Muscle layer of colon (tissue), 2 donors: ENCODE data around the gene CLEC4G.

ENCODE experiments used
- H3K27ac ChIP-seq: one replicate; pipeline ENCODE4 v1.7.0; 2013; ENCODE audit warnings: low read depth, mild to moderate bottlenecking, low read length, moderate library complexity
- H3K27me3 ChIP-seq, 2 donors: one replicate each; pipeline ENCODE4 v1.7.0; 2013; ENCODE audit warnings: low read length in 2 of 2, mild to moderate bottlenecking in 2 of 2; ENCODE audit not compliant: insufficient read depth in 2 of 2, control insufficient read depth in 1 of 2
- H3K36me3 ChIP-seq: one replicate; pipeline ENCODE4 v1.7.0; 2013; ENCODE audit warnings: mild to moderate bottlenecking, low read length; ENCODE audit not compliant: insufficient read depth
- H3K4me1 ChIP-seq: one replicate; pipeline ENCODE4 v1.7.0; 2013; ENCODE audit warnings: mild to moderate bottlenecking, low read length; ENCODE audit not compliant: insufficient read depth
- H3K4me3 ChIP-seq, 2 donors: one replicate each; pipeline ENCODE4 v1.7.0; 2013; ENCODE audit warnings: low read length in 2 of 2, low read depth in 1 of 2, mild to moderate bottlenecking in 1 of 2, moderate library complexity in 1 of 2
- H3K9ac ChIP-seq: one replicate; pipeline ENCODE4 v1.7.0; 2013; ENCODE audit warnings: low read length
- H3K9me3 ChIP-seq: one replicate; pipeline ENCODE4 v1.7.0; 2013; ENCODE audit warnings: mild to moderate bottlenecking, low read length
- donor health status: abdominal sarcoma.
- donor health status: Adenocarcinoma of cecum.

CLEC4G gene

GRCh38 chr19:7734220-7735203 is 2.6 kb upstream of the CLEC4G start:
- Histone ChIP-seq H3K4me3 (no peak overlapping the region), H3K4me1 (no peaks in the 10 kb centered on the region), H3K27me3 (peaks cover 0 to 30% of the 10 kb centered on the region in 2 donors), H3K9ac (no peak overlapping the region), H3K36me3 (no peaks in the 10 kb centered on the region), H3K9me3 (no peaks in the 10 kb centered on the region), H3K27ac (no peak overlapping the region)

- Histone ChIP-seq H3K4me3 (no peak overlapping the region), H3K9ac (no peak overlapping the region), H3K36me3 (no peaks in the 10 kb centered on the region), H3K9me3 (no peaks in the 10 kb centered on the region), H3K4me1 (no peaks in the 10 kb centered on the region), H3K27me3 (peaks cover 0 to 41% of the 10 kb centered on the region in 2 donors), H3K27ac (no peak overlapping the region)
These were observed 1.5 kb upstream of the CLEC4G start for GRCh38 chr19:7733376-7733775.

DNA sequence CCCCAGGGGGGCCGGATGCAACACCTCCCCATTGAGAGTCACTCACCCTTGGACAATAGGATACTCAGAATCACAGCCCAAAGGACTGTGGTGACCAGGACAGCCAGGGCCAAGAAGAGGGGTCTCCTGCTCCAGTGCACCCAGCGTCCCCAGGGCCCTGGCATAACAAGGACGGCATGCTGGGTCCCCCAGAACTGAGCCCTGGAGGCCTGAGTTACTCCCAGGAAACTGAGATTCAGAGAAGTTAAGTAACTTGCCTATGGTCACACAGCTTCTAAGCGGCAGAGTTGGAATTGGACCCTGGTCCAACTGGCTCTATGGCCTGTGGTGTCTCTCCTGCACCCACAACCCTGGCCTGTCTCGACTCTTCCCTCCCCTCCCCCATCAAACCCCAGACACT is 295 bp downstream of the CLEC4G start:
- H3K9me3 ChIP-seq, result no peaks in the 10 kb centered on the region
- H3K9ac ChIP-seq, result no peak overlapping the region
- H3K4me1 ChIP-seq, result no peaks in the 10 kb centered on the region
- no peaks in the 10 kb centered on the region for H3K36me3 ChIP-seq
- H3K4me3 ChIP-seq, result no peak overlapping the region
- peaks cover 0 to 48% of the 10 kb centered on the region in 2 donors for H3K27me3 ChIP-seq
- H3K27ac ChIP-seq, result no peak overlapping the region

GRCh38 chr19:7731218-7731595 is 703 bp downstream of the CLEC4G start:
- H3K4me1 ChIP-seq, result no peaks in the 10 kb centered on the region
- no peak overlapping the region for H3K27ac ChIP-seq
- no peaks in the 10 kb centered on the region for H3K9me3 ChIP-seq
- no peak overlapping the region for H3K9ac ChIP-seq
- no peaks in the 10 kb centered on the region for H3K36me3 ChIP-seq
- no peak overlapping the region for H3K4me3 ChIP-seq
- H3K27me3 ChIP-seq, result peaks cover 0 to 48% of the 10 kb centered on the region in 2 donors

GRCh38 chr19:7730286-7731217 is 1.4 kb downstream of the CLEC4G start:
- Histone ChIP-seq H3K27me3 (peaks cover 0 to 48% of the 10 kb centered on the region in 2 donors), H3K4me3 (no peak overlapping the region), H3K4me1 (no peaks in the 10 kb centered on the region), H3K9ac (no peak overlapping the region), H3K36me3 (no peaks in the 10 kb centered on the region), H3K9me3 (no peaks in the 10 kb centered on the region), H3K27ac (no peak overlapping the region)

DNA sequence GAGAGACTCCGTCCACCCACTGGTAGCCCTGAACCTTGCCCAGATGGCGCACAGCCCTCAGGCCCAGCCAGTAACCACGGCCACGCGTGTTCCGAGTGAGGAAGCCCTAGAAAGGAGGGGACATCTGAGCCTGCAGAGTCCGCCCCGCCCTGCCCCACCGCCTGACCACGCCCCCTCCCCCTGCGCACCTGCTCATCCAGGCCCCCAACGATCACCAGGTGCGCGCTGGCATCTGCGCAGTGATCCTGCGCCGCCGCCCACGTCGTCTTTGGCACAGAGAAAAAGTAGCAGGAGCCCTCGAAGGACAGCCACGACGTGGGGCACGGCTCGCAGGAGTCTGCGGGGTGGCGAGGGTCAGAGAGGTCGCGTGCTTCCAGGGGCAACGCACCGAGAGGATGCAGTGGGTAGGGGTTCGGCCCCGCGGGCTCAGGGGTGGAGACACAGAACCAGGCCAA is 2.1 kb downstream of the CLEC4G start:
- Histone ChIP-seq H3K27me3 (peaks cover 0 to 48% of the 10 kb centered on the region in 2 donors), H3K27ac (no peak overlapping the region), H3K4me3 (no peak overlapping the region), H3K4me1 (no peaks in the 10 kb centered on the region), H3K36me3 (no peaks in the 10 kb centered on the region), H3K9ac (no peak overlapping the region), H3K9me3 (no peaks in the 10 kb centered on the region)

GRCh38 chr19:7729211-7729610 is 2.7 kb downstream of the CLEC4G start:
- peaks cover 4 to 48% of the 10 kb centered on the region in 2 donors for H3K27me3 ChIP-seq

GRCh38 chr19:7725791-7726190 is 6.1 kb downstream of the CLEC4G start:
- Histone ChIP-seq H3K9me3 (no peaks in the 10 kb centered on the region), H3K9ac (no peak overlapping the region), H3K4me1 (no peaks in the 10 kb centered on the region), H3K27ac (no peak overlapping the region), H3K4me3 (no peak overlapping the region), H3K36me3 (no peaks in the 10 kb centered on the region), H3K27me3 (peaks cover 4 to 31% of the 10 kb centered on the region in 2 donors)

More at GRCh38 chr19:7729211-7729610, 2.7 kb downstream of the CLEC4G start:
- H3K9ac ChIP-seq, result no peak overlapping the region
- no peaks in the 10 kb centered on the region for H3K4me1 ChIP-seq
- no peak overlapping the region for H3K4me3 ChIP-seq
- no peaks in the 10 kb centered on the region for H3K36me3 ChIP-seq
- no peak overlapping the region for H3K27ac ChIP-seq
- no peaks in the 10 kb centered on the region for H3K9me3 ChIP-seq

GRCh38 chr19:7722231-7722651 is 9.7 kb downstream of the CLEC4G start:
- Histone ChIP-seq H3K9me3 (no peaks in the 10 kb centered on the region), H3K27me3 (peaks cover 0 to 4% of the 10 kb centered on the region in 2 donors), H3K4me1 (no peaks in the 10 kb centered on the region), H3K9ac (no peak overlapping the region), H3K4me3 (no peak overlapping the region), H3K36me3 (no peaks in the 10 kb centered on the region), H3K27ac (no peak overlapping the region)

DNA sequence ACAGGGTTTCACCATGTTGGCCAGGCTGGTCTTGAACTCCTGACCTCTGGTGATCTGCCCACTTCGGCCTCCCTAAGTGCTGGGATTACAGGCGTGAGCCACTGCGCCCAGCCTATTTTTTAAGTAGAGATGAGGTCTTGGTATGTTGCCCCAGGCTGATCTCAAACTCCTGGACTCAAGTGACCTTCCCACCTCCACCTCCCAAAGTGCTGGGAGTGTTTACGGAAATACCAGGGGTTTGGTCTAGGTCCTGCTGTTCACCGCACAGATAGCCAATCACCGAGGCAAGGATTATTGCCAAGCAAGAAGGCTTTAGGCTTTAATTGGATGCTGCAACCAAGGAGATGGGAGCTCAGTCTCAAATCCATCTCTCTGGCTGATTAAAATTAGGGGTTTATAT is 11.6 kb downstream of the CLEC4G start:
- Histone ChIP-seq H3K4me1 (no peaks in the 10 kb centered on the region), H3K4me3 (no peak overlapping the region), H3K9me3 (no peaks in the 10 kb centered on the region), H3K27ac (no peak overlapping the region), H3K9ac (no peak overlapping the region), H3K27me3 (peaks cover 0 to 4% of the 10 kb centered on the region in 2 donors), H3K36me3 (no peaks in the 10 kb centered on the region)

- H3K9me3 ChIP-seq, result no peaks in the 10 kb centered on the region
- H3K27ac ChIP-seq, result no peak overlapping the region
- H3K4me3 ChIP-seq, result no peak overlapping the region
- H3K9ac ChIP-seq, result no peak overlapping the region
- no peaks in the 10 kb centered on the region for H3K36me3 ChIP-seq
- H3K4me1 ChIP-seq, result no peaks in the 10 kb centered on the region
- no peaks in the 10 kb centered on the region for H3K27me3 ChIP-seq
These were observed 13.2 kb downstream of the CLEC4G start for GRCh38 chr19:7718668-7719067.
